GM21390 (cell line): Measurements from ENCODE around the gene RFX1.
"Not testable (repeated sequence)": the region's sequence is repeated elsewhere in the genome, so short reads cannot be mapped to it uniquely, and the experiment has no call there.

Experiments used
- ATAC-seq: cut with Tn5 transposase; IDR thresholded peaks from one replicate; pipeline ENCODE4 v1.9.1; 2021; ENCODE audit not compliant: unreplicated experiment

RFX1 gene

DNA sequence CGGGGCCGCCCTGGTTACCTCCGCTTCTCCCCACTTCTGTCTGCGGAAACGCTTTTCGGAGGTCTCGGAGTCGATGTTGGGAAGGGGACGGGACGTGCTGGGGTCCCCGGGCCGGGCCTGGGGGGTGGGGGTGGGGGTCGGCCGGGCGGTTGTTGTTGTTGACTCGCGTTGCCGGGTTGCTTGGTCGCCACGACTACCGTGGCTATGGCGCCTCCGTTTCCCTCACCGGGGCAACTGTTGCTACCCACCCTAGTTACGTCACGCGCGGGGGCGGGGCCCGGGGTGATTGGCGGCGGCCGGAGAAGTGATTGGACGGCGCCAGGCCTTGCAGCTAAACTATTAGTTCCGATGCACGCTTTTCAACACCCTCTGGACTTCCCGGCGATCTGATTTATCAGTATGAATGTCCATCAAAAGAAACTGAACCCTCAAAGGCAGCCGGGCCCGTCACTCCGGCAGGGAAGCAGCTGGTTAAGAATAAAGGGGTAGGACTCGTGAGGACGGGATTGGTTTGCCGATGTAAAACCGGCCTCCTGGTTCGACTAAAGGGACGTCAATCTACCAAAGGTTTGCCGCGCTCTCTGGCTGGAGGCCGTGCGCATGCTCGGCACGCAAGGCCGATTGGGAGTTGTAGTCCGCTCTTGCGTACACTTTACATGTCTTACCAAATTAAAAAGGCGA is at the start of gene RFX1:
TSS of gene RFX1 (minus strand) at position 236 of the 681 bp plus-strand sequence. CDS start 12,477 bp downstream, outside the sequence.
- ATAC-seq: peak; percentile 72

DNA sequence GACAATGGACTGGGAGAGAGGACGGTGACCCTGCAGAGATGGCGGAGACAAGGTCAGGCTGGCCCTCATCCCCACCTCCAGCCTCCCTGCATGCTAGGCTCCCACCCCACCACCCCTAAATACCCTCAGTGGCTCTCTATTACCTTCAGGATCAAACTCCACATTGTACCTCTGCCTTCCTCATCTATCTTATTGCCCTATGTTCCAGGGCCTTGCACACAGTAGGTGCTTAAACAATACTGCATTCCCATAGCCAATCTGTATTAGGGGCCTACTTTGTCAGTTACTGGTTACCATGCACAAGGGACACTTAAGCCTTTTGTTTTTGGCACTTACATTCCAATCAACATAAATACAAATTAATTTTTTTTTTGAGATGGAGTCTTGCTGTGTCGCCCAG is 49.3 kb upstream of the RFX1 start:
- ATAC-seq: no peak

DNA sequence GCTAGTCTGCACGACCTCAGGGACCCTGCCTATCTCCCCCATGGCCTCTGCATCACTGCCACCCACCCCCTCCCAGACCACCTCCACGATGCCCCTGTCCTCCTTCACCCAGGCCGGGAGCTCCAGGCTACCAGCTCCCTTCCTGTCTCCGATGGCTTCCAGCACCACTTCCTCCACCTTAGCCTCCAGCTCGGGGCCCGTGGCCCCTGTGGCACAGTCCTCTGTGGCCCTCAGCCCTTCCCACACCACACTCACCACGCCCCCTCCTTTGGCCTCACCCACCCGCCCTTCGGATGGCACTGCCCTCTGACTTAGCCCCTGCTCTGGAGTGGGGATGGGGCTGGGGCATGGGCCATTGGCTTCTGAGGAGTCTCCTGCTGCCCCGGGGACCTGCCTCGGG is 48.6 kb upstream of the RFX1 start:
- ATAC-seq: no peak

DNA sequence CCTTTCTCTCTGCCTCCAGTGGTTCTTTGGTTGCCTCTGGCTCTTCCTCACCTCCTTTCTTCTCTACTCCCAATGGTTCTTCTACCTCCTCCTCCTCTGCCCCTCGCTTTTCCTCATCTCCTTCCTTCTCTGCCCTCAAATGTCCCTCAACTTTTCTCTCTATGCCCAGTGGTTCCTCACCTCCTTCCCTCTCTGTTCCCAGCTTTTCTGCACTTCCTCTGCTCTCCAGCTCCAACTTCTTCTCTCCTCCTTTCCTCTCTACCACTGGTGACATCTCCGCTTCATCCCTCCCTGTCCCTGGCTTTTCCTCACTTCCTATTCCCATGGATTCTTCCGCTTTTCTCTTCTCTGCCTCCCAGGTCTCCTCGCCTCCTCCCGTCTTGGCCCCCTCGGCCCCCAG is 48.0 kb upstream of the RFX1 start:
- ATAC-seq: no peak

DNA sequence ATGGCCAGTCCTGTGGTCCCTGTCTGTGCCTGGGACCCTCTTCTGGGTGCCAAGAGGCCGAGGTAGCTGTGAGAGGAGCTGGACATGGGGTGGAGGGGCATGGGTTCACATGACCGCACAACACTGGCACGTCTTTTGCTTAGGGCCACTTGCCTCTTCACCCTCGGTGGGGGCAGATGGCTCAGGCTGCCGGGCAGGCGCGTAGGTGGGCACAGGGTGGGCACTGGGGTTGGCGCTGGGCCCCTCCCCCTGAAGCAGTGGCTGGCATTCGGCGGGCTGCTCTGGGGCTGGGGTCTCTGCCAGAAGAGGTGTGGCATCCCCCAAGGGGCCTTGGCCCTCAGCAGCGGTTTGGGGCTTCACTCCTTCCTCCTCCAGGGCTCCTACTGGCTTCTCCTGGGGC is 47.4 kb upstream of the RFX1 start:
- ATAC-seq: no peak

DNA sequence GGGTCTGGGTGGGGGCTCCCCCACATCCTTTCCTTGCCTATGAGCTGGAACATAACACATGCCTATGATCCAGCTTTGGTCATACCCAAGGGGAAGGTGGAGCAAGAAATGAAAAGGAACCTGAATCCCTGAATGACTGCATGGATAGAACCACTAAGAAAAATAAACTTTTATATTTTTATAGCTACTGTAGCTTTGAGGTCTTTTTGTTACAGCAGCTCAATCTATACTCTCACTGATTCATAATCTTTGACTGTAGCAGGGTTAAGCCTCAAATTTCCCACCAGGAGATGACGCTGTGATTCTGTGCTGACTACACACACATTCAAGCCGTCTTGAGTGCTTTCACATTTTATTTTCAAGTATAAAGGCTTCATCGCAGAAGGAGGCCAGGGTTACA is 46.9 kb upstream of the RFX1 start:
- ATAC-seq: no peak

DNA sequence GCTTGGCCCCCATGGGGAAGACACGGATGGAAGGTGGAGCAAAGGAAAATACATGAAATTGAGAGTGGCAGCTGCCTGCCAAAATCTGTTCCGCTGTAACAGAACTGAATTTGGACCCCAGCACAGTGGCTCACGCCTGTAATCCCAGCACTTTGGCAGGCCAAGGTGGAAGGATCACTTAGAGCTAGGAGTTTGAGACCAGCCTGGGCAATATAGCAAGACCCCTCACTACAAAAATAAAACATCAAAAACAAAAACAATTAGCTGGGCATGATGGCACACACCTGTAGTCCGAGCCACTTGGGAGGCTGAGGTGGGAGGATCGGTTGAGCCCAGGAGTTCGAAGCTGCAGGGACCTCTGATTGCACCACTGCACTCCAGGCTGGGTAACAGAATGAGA is 46.4 kb upstream of the RFX1 start:
- no peak for ATAC-seq

DNA sequence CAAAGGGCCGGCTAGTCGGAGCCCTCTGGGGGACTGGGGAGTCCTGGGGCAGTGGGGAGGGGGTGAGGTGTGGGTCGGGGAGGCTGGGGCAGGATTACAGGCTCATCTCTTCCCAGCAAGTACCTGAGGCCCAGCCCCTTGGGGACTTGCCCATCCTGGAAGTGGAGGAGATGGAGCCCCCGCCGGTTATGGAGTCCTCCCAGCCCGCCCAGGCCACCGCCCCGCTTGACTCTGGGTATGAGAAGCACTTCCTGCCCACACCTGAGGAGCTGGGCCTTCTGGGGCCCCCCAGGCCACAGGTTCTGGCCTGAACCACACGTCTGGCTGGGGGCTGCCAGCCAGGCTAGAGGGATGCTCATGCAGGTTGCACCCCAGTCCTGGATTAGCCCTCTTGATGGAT is 45.9 kb upstream of the RFX1 start:
- no peak for ATAC-seq

DNA sequence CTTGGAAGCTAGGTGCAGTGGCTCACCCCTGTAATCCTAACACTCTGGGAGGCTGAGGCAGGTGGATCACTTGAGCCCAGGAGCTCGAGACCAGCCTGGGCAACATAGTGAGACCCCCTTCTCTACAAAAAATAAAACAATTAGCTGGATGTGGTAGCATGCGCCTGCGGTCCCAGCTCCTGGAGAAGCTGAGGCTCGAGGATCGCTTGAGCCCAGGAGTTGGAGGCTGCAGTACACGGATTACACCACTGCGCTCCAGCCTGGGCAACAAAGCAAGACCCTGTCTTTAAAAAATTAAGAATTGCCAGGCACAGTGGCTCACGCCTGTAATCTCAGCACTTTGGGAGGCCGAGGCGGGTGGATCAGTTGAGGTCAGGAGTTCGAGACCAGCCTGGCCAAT is 44.8 kb upstream of the RFX1 start:
- ATAC-seq: not testable (repeated sequence)

DNA sequence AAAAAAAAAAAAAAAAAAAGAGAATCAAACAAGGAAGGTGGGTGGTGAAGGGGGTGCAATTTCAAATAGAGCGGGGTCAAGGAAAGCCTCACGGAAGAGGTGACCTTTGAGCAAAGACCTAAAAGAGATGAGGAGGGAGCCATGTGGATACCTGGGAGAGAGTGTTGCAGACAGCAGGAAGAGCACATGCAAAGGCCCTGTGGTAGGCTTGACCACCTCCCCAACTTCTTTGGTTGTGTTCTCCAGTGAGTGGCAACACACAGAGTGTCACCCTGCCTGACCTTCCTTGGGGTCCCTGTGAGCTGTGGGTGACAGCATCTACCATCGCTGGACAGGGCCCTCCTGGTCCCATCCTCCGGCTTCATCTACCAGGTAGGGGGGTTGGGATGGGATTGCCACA is 44.4 kb upstream of the RFX1 start:
- no peak for ATAC-seq

DNA sequence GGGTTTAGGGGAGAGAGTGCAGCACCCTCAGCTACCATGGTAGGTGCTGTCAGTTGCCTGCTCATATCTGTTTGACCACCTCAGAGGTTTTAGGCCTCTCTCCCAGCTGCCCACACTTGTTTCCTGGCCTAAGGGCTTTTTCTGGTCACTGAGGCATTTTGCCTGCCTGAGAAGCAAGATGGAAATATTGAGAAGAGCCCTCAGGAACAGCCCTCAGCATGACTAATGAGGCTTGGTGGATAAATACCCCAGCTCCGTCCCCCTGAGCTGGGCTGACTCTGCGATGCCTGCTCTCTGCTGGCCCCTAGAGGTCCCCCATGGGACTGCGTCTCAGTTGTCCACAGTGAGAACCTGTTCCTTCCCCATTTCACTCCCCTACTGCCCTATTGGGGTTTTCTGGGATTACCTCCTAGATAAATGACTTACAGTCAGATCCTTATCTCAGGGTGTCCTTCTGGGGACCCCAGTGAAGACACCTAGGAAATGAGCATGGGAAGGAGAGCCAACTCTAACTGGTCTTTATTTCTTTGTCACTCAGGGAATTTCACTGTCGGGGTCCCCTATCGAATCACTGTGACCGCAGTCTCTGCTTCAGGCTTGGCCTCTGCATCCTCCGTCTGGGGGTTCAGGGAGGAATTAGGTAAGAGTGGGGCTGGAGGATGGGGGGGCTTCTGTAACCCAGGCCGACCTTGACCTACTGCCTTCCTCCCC is 42.5 kb upstream of the RFX1 start:
- no peak for ATAC-seq

DNA sequence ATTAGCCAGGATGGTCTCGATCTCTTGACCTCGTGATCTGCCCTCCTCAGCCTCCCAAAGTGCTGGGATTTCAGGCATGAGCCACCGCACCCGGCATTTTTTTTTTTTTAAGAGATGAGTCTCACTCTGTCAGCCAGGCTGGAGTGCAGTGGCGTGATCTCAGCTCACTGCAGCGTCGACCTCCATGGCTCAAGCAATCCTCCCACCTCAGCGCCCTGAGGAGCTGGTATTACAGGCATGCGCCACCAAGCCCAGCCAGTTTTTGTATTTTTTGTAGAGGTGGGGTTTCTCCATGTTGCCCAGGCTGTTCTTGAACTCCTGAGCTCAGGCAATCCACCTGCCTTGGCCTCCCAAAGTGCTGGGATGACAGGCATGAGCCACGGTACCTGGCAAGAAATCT is 41.7 kb upstream of the RFX1 start:
- ATAC-seq: not testable (repeated sequence)

DNA sequence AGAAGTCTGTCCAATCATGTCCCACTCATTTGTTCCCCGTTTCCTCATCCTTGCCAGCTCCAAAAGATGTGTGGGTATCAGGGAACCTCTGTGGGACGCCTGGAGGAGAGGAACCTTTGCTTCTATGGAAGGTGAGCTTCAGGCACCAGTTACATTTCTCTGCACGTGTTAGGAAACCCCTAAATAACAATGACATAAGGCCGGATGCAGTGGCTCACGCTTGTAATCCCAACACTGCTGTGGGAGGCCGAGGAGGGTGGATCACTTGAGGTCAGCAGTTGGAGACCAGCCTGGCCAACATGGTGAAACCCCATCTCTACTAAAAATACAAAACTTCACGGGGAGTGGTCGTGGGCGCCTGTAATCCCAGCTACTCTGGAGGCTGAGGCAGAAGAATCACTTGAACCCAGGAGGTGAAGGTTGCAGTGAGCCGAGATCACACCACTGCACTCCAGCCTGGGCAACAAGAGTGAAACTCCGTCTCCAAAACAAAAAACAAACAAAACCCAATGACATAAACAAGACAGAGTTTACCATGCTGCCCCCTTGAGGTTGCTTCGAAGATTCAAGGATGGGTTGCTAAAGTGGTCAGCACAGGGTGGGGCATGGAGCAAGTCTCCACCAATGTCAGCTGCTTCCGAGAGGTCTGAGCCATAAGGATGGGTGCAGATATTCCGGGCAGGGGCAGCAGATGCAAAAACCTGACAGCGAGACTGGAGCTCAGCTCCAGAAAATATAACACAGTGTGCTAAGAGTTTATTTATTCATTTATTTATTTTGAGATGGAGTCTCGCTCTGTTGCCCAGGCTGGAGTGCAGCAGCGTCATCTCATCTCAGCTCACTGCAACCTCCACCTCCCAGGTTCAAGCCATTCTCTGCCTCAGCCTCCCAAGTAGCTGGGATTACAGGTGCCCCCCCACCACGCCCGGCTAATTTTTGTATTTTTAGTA is 36.8 kb upstream of the RFX1 start:
- not testable (repeated sequence) for ATAC-seq

DNA sequence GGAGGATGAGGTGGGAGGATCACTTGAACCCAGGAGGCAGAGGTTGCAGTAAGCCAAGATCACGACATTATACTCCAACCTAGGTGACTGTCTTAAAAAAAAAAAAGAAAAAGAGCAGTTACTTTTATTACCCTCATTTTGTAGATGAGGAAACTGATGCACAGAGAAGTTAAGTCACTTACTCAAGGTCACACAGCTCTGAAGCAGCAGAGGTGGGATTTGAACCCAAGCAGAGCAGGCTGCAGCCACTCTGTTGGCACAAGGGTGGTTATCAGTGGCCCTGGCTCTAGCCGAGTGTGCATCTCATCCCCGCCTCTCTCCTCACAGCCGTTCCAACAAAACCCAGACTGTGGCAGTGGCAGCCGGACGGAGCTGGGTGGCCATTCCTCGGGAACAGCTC is 33.1 kb upstream of the RFX1 start:
- no peak for ATAC-seq

DNA sequence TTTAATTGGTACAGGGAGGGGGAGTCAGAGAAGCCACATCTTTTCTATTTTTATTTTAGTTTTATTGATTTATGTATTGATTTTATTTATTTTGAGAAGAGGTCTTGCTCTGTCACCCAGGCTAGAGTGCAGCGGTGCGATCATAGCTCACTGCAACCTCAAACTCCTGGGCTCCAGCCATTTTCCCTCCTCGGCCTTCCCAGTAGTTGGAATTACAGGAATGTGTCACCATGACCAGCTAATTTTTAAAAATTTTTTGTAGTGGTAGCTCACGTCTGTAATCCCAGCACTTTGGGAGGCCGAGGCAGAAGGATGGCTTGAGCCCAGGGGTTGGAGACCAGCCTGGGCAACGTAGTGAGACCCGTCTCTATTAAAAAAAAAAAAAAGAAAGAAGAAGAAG is 29.6 kb upstream of the RFX1 start:
- no peak for ATAC-seq

DNA sequence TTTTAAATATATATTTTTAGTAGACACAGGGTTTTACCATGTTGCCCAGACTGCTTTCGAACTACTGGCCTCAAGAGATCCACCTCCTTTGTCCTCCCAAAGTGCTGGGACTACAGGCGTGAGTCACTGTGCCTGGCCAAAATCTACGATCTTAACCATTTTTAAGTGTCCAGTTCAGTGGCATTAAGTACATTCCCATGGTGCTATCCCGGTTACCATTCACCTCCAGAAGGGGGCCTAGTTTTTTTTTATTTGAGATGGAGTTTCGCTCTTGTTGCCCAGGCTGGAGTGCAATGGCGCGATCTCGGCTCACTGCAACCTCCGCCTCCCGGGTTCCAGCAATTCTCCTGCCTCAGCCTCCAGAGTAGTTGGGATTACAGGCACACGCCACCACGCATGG is 29.0 kb upstream of the RFX1 start:
- ATAC-seq: not testable (repeated sequence)

DNA sequence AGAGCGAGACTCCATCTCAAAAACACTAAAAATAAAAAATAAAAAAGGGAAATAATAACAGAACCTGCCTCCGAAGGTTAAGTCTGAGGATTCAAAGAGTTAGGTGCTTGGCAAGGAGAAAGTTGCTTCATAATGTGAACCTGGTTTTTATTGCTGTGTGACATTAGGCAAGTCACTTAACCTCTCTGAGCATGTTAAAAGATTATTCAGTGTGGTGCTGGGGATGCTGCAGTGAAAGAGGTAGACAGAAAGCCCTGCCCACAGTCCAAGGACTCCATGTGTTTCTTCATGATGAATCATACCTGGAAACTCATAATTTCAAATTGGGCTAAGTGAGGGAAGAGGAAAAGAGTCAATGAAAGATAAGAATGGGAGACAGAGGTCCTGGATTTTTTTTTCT is 27.8 kb upstream of the RFX1 start:
- ATAC-seq: no peak

DNA sequence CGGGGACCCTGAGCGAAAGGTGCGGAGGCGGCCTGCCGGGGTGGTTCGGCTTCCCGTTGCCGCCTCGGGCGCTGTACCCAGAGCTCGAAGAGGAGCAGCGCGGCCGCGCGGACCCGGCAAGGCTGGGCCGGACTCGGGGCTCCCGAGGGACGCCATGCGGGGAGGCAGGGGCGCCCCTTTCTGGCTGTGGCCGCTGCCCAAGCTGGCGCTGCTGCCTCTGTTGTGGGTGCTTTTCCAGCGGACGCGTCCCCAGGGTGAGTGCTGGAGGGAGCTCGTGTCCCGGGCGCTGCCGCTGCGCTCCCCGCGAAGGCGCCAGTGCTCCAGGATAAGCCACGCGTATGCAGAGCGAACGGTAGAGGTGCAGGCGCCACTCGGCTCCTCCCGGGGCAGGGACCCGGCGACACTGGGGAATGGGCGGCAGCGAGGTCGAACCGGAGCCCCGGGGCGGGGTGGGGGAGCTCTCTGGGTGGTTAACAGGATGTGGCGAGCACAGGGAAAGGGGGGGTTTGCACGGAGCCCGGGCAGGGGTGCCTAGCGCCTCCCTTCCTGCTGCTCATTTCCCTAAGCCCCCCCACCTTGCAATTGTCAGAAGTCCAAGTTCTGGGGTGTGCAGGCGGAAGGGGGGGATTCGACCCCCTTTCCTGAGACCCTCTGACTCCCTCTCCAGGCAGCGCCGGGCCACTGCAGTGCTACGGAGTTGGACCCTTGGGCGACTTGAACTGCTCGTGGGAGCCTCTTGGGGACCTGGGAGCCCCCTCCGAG is 25.8 kb upstream of the RFX1 start, which contains the start of gene IL27RA:
TSS of gene IL27RA (plus strand) at position 44 of the 762 bp plus-strand sequence. CDS start at position 155, 111 bp downstream.
- ATAC-seq: no peak

DNA sequence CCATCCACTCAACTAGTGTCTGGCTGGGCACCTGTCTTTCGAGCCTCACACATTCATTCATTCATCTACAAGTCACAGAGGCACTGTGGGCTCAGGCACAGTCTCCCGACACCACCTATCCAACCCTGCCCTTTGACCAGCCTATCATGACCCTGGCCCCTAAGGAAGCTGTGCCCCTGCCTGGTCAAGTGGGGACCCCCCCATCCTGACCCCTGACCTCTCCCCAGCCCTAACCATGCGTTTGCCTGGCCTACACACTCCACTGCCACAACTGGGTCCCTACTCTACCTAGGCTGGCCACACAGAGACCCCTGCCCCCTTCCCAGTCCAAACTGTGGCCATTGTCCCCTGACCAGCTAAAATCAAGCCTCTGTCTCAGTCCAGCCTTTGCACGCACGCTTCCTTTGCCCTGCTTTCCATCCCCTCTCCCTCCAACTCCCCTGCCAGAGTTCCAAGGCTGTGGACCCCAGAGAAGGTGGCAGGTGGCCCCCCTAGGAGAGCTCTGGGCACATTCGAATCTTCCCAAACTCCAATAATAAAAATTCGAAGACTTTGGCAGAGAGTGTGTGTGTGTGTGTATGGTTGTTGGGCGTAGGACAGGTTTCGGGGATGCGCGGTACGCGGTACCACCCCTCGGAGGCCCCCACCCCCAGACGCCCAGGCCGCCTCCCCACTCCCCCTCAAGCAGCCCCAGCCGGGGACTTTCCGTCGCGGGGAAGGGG is 25.0 kb upstream of the RFX1 start:
- no peak for ATAC-seq

DNA sequence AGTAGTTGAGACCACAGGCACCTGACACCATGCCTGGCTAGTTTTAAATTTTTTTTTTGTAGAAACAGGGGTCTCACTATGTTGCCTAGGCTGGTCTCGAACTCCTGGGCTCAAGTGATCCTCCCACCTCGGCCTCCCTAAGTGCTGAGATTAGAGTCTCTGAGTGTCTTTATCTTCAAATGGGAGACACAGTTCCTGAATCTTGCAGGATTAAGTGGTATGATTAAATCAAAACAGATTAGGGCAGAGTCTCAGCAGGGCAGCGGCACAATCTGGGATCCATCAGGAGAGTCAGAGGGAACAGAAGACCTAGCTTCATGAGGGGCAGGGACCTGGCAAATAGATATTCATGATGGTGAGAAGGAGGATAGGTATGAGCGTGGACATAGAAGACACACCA is 22.8 kb upstream of the RFX1 start:
- ATAC-seq: no peak
